Measurements from ENCODE around the gene GALNT2.
A peak's percentile ranks its signal among the peaks of the same experiment; 100 is the strongest.

GALNT2 gene

DNA sequence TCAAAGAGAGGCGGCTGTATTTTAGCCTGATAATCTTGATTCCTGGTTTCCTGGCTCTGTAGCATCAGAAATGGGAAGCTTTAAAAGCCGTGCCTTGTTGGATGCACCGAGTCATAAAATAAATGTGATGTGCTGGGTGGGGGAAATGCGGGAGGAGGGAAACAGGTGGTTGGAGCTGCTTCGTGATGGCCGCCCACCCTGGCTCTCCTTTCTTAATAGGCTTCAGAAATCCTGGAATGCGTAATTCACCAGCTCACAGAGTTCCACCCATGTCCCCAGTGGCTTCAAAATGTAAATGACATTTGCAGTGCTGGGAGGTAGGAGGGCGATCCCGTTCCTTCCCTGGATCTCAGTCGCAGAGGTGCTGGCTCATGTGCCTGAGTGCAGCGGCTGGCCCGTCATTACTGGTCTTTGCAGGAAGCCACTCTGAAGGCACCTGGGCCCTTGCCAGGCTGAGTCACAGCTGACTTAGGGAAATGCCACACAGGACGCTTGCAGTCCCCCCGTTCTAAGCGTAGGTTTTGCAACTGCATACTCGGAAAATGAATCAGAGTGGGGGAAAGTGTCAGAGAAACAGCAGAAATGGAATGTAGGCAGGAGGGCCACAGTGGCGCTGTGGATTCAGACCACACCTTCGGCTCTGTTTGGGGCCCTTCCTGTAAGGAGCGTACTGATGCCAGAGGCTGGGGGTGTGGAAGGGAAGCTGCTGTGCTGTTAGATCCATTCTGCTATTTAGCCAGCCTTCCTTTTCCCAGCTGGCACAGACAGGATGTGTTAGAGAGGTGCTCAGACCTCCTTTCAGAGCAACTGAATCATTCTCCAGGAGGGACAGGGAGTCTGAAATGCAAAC lies 37.6 kb downstream of the GALNT2 start:
- H3K27me3 Mint-ChIP-seq = no peaks in the 10 kb centered on the region
- no peaks in the 10 kb centered on the region for H3K9me3 Mint-ChIP-seq
- H3K4me1 Mint-ChIP-seq (ENCODE audit: low read depth) = peaks cover 85% of the 10 kb centered on the region
- H3K4me3 Mint-ChIP-seq = peak overlapping the region; percentile 69
- peak overlapping the region; percentile 95 for H3K27ac Mint-ChIP-seq
- peaks cover 13% of the 10 kb centered on the region for H3K36me3 Mint-ChIP-seq (ENCODE audit: low read depth)

DNA sequence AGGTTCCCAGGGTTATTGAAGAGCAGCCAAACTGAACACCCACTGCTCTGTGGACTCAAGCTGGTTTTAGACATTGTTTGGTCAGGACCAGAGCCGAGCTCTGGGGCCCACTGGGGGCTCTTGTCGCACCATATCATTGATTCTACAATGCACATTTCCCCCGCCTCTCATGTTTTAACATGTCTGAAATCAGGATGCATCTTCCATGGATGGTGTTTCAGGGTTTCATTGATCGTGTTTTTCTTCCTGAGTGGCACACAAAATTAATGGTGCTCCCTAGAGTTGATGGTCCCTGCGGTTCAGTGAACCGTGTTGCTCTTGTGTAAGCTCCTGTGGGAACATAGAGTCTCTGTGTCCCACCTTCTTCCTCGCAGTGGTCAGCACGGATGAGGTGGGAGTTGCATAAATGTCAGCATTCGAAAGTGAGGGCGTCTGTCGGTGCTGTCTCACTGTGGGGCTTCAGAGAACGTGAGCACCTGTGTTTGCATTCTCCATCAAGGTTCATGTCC lies 38.3 kb downstream of the GALNT2 start:
- Mint-ChIP-seq H3K27ac (peak overlapping the region; percentile 95), H3K27me3 (no peaks in the 10 kb centered on the region), H3K4me1 (ENCODE audit: low read depth) (peaks cover 92% of the 10 kb centered on the region), H3K9me3 (no peaks in the 10 kb centered on the region), H3K36me3 (ENCODE audit: low read depth) (peaks cover 13% of the 10 kb centered on the region), H3K4me3 (peak overlapping the region; percentile 69)

DNA sequence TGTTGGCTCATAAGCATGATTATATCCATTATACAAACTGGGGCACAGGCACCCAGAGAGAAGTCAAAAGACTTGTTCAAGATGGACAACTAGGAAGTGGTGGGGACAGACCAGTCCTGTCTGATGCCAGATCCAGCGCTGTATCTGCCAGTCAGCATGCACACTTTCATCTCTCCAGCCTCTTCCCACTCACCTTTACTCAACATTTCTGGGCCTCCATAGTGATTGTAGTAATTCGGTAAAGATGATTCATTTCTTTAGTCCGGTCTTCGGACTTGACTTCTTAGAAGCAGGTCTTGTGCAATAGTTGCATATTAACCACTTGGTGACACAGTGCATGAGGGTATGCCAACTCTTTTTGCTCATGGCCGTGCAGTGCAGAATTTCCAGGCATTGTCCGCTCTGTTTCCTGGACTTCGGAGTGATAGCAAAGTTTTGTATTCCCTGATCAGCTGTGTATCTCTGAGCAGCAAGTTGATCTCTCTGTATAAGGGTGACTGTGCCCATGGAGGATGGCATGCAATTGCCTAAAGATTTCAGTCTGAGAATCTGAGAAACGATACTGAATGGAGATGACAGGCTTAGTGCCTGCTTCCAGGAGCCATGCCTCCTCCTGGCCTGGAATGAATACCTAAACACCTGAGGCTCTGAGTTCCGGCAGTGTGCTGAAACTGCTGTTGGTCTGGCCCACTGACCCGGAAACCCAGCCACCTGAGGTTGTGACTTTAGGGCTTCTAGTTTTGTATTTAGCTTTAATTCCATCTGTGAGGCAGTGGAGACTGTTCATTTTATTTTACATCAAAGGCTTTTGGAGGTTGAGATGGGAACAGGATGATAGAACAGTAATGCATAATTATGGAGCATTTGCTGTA lies 39.0 kb downstream of the GALNT2 start:
- H3K4me3 Mint-ChIP-seq = peak overlapping the region; percentile 69
- peaks cover 13% of the 10 kb centered on the region for H3K36me3 Mint-ChIP-seq (ENCODE audit: low read depth)
- peaks cover 99% of the 10 kb centered on the region for H3K4me1 Mint-ChIP-seq (ENCODE audit: low read depth)
- H3K27ac Mint-ChIP-seq = peak overlapping the region; percentile 95
- H3K9me3 Mint-ChIP-seq = no peaks in the 10 kb centered on the region
- H3K27me3 Mint-ChIP-seq = no peaks in the 10 kb centered on the region

DNA sequence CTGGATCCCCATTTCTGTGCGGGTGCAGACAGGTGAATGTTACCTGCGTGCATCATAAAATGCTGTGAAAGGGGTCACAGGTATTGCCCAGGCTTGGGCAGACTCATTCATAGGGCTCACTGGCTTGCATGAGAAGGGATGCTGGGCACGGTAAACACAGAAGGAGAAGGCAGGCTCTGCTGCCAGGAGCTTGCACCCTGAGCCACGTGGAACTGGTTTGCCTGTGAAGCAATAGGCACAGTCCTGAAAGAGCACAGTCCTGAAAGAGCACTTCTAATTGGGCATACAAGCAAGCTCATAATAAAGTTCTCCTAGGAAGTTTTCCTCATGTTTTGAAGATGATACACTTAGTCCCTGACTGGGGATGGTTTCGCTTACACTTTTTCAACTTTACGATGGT lies 40.9 kb downstream of the GALNT2 start:
- H3K27me3 Mint-ChIP-seq = no peaks in the 10 kb centered on the region
- H3K36me3 Mint-ChIP-seq (ENCODE audit: low read depth) = peaks cover 13% of the 10 kb centered on the region
- H3K4me3 Mint-ChIP-seq = no peak overlapping the region
- H3K27ac Mint-ChIP-seq = peak overlapping the region; percentile 81
- no peaks in the 10 kb centered on the region for H3K9me3 Mint-ChIP-seq
- peaks cover 98% of the 10 kb centered on the region for H3K4me1 Mint-ChIP-seq (ENCODE audit: low read depth)

DNA sequence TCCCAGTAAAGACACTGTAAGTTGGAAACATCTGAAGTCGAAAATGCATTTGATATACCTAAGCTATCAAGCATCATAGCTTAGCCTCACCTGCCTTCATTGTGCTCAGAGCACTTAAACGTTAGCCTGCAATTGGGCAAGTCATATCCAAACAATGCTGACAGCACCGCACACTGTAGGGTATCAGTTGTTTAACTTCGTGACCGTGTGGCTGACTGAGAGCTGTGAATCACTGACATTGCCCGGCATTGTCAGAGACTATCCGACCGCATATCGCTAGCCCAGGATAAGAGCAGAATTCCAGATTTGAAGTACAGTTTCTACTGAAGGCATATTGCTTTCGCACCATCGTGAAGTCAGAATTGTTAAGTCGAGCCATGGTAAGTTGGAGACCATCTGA lies 41.5 kb downstream of the GALNT2 start:
- Mint-ChIP-seq H3K27ac (peak overlapping the region; percentile 81), H3K4me3 (no peak overlapping the region), H3K9me3 (no peaks in the 10 kb centered on the region), H3K36me3 (ENCODE audit: low read depth) (peaks cover 19% of the 10 kb centered on the region), H3K4me1 (ENCODE audit: low read depth) (peaks cover 98% of the 10 kb centered on the region), H3K27me3 (no peaks in the 10 kb centered on the region)

DNA sequence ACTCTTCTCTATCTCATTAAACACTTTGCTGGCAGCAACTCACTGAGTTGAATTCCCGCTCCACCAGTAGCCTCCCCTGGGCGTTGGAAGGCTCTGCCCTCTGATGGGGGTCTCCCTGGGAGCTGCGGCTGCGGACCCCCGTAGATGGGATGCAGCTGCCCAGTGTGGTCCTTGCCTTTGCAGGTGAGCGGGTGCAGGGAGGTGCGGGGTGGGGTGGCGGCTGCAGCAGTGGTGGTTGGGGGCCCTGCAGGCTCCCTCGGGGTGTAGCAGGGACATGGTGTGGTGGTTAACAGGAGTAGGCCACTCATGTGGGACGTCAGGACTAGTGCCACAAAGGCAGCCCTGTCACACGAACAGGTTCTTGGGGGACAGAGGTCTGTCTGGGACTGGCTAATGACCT lies 42.0 kb downstream of the GALNT2 start:
- H3K27ac Mint-ChIP-seq = peak overlapping the region; percentile 91
- H3K36me3 Mint-ChIP-seq (ENCODE audit: low read depth) = peaks cover 24% of the 10 kb centered on the region
- peak overlapping the region; percentile 49 for H3K4me3 Mint-ChIP-seq
- H3K4me1 Mint-ChIP-seq (ENCODE audit: low read depth) = peaks cover 95% of the 10 kb centered on the region
- H3K27me3 Mint-ChIP-seq = no peaks in the 10 kb centered on the region
- H3K9me3 Mint-ChIP-seq = no peaks in the 10 kb centered on the region

DNA sequence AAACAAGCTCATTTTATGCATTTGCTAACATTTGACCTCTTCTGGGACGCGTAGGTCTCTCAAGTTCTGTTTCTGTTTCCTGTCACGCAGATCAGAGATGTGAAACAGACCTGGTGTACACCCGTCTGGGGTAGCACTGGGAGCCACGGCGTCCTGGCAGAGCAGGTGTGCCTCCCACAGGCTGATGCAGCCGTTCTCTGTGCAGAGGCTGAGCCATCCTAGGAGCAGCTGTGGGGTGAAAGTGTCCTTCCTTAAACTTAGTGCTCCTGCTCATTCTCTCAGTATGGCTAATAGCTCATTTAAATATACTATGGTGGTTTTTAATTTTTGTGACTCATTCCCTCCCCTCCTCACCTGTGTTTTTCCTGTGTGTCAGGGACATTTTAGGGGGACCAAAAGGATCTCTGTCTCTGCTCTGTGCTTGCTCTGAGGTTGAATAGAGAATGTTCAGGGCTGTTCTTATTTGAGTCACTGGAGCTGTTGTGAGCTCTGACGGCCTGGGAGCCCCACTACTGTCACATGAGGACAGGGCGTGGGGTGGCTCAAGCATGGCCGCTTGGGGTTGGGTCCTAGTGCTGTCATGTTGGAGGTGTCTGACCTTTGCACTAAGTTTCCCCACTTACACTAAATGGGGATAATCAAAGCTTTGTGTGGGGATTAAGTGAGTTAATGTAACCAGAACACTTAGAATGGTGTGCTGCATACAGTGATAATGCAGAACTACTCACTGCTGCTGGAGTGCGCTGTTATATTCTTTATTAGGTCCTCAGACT lies 43.0 kb downstream of the GALNT2 start:
- H3K4me1 Mint-ChIP-seq (ENCODE audit: low read depth) = peaks cover 84% of the 10 kb centered on the region
- peak overlapping the region; percentile 91 for H3K27ac Mint-ChIP-seq
- no peaks in the 10 kb centered on the region for H3K27me3 Mint-ChIP-seq
- H3K4me3 Mint-ChIP-seq = peak overlapping the region; percentile 49
- peaks cover 32% of the 10 kb centered on the region for H3K36me3 Mint-ChIP-seq (ENCODE audit: low read depth)
- H3K9me3 Mint-ChIP-seq = no peaks in the 10 kb centered on the region

DNA sequence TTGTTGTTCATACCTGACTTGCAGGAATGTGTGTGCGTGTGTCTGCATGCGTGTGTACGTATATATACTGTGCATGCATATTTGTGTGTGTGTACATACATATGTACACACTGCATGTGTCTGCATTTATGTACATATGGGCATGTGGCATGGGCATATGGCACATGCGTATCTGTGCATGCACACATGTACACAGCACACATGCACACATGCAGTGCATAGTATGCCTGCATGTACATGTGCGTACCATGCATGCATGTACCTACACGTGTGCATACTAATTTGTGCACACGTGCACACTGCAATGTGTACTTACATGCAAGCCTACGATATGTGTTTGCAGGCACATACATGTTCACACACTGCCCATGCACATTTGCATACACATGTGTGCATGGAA lies 43.9 kb downstream of the GALNT2 start:
- Mint-ChIP-seq H3K4me1 (ENCODE audit: low read depth) (peaks cover 79% of the 10 kb centered on the region), H3K36me3 (ENCODE audit: low read depth) (peaks cover 37% of the 10 kb centered on the region), H3K4me3 (peak overlapping the region; percentile 49), H3K9me3 (no peaks in the 10 kb centered on the region), H3K27me3 (no peaks in the 10 kb centered on the region), H3K27ac (peak overlapping the region; percentile 91)

DNA sequence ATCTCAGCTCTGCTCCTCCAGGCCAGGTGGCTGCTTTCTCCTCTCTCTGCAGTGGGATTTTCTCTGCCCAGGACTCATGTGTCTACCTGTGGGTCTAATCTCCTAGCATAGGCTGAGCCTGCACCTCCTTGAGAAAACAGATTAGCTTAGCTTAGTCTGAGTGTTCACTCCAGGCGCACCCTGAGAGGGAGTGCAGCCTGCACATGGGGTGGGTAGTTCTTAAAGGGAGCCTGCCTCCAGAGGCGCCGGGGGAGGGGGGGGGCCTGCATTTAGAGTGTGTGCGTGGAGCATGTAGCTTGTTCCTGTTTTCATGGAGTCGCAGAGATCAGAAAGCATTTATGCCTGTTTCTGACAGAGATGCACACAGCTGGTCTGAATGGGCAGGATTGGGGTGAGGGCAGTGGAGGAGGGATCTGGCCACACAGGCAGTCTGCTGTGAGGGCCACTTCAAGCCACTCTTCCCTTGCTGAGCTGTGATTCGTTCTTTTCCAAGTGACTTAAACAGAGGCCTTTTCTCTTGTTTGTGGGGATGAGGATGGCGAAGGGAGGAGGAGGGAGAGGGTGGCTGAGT lies 45.2 kb downstream of the GALNT2 start:
- no peaks in the 10 kb centered on the region for H3K9me3 Mint-ChIP-seq
- H3K27me3 Mint-ChIP-seq = no peaks in the 10 kb centered on the region
- H3K36me3 Mint-ChIP-seq (ENCODE audit: low read depth) = peaks cover 47% of the 10 kb centered on the region
- peaks cover 77% of the 10 kb centered on the region for H3K4me1 Mint-ChIP-seq (ENCODE audit: low read depth)
- H3K27ac Mint-ChIP-seq = peak overlapping the region; percentile 59
- H3K4me3 Mint-ChIP-seq = no peak overlapping the region

DNA sequence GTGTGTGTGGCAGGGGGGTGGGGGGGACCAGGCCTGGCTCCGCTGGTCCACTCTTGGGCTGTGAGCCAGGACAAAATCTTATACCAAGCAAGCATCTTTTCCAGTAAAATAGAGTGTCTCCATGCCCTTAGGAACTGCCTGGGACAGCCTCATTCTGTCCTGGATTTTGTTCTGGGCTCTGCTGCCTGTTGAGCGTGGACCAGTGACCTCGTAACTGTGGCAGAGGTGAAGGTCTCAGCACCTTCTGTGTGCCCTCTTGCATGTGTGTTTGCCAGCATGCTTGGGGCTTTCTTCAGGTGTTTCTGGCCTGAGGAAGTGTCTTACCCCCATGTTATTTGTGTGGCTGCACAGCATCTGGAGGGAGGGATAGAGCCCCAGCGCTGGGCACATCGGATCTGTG lies 45.7 kb downstream of the GALNT2 start:
- peaks cover 43% of the 10 kb centered on the region for H3K36me3 Mint-ChIP-seq (ENCODE audit: low read depth)
- H3K27ac Mint-ChIP-seq = peak overlapping the region; percentile 21
- H3K9me3 Mint-ChIP-seq = no peaks in the 10 kb centered on the region
- H3K27me3 Mint-ChIP-seq = no peaks in the 10 kb centered on the region
- H3K4me3 Mint-ChIP-seq = no peak overlapping the region
- H3K4me1 Mint-ChIP-seq (ENCODE audit: low read depth) = peaks cover 77% of the 10 kb centered on the region

DNA sequence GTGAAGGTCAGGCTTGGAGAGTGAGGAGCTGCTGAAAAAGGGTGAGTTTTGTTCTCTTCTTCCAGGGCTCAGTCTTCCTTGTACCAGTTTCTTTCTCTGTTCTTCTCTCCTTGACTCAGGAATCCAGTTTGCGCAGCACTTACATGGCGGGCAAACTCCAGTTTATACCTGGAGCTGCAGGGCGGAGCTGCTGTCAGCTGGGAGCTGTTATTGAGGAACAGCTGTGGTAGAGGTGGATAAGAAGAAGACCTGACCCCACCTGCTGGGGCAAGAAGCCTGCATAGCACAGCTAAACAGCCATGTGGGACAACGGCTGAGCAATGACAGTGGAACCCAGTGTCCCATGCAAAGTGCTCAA lies 46.2 kb downstream of the GALNT2 start:
- Mint-ChIP-seq H3K4me3 (peak overlapping the region; percentile 9), H3K36me3 (ENCODE audit: low read depth) (peaks cover 42% of the 10 kb centered on the region), H3K27ac (peak overlapping the region; percentile 21), H3K9me3 (no peaks in the 10 kb centered on the region), H3K27me3 (no peaks in the 10 kb centered on the region), H3K4me1 (ENCODE audit: low read depth) (peaks cover 77% of the 10 kb centered on the region)

DNA sequence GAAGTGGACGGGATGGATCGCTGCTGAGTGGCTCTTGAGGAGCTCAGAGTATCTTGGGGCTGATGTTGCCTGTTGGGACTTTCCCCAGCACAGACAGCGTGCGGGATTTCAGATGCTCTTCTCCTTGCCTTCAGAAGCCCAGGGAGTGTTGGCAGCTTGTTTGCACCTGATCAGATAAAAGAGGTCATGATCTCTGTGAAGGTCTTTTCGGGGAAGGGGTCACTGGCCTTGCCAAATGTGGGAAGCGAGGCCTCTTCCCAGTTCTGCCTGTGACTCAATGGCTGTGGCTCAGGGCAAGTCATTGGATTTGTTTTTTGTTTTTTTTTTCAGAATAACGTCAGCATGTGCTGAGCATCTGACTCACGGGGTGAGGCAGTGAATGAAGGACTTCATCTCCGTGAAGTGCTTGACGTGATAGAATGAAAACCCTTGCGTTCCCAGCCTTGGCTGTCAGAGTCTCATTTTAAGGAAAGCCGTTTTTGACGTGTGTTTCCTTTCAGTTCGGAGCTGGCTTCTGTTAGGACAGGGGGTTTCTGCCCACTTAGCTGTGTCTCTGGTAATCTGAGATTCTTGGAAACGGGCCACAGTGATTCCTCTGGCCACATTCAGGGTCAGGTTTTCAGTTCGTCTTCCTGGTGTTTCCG lies 46.7 kb downstream of the GALNT2 start:
- Mint-ChIP-seq H3K36me3 (ENCODE audit: low read depth) (peaks cover 43% of the 10 kb centered on the region), H3K27me3 (no peaks in the 10 kb centered on the region), H3K9me3 (no peaks in the 10 kb centered on the region), H3K27ac (no peak overlapping the region), H3K4me3 (peak overlapping the region; percentile 9), H3K4me1 (ENCODE audit: low read depth) (peaks cover 77% of the 10 kb centered on the region)

DNA sequence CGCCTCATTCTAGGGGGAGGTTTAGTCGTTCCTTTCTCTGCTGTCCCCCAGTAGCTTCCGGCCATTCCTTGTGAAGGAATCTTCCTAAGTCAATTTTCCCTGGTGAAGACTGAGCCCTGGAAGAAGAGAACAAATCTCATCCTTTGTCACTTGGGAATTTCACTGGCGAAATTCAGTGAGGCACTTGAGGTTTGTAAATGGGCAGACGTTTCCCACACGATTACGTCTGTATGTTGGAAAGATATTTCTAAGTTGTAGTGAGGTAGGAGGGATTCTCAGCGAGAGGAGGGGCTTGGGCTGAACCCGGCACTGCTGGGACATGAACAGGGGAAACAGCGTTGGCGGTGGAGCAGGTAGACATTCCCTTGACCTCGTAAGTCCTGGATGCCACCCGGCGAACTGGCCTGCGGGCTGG lies 47.2 kb downstream of the GALNT2 start:
- Mint-ChIP-seq H3K27me3 (no peaks in the 10 kb centered on the region), H3K4me3 (no peak overlapping the region), H3K9me3 (no peaks in the 10 kb centered on the region), H3K27ac (no peak overlapping the region), H3K36me3 (ENCODE audit: low read depth) (peaks cover 42% of the 10 kb centered on the region), H3K4me1 (ENCODE audit: low read depth) (peaks cover 77% of the 10 kb centered on the region)

DNA sequence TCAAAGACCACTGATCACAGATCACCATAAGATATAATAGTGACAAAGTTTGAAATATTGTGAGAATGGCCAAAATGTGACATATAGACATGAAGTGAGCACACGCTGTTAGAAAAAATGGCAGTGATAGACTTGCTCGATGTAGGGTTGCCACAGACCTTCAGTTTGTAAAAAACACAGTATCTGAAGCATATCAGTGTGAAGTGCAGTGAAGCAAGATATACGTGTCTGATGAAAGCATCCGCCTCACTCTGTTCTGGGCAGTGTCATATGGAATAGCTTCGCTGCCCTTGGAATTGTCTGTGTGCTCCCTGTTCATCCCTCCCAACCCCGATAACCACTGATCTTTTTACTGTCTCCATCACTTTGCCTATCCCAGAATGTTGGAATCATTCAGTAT lies 50.7 kb downstream of the GALNT2 start:
- Mint-ChIP-seq H3K4me3 (no peak overlapping the region), H3K27ac (peak overlapping the region; percentile 0), H3K9me3 (no peaks in the 10 kb centered on the region), H3K36me3 (ENCODE audit: low read depth) (peaks cover 62% of the 10 kb centered on the region), H3K27me3 (no peaks in the 10 kb centered on the region), H3K4me1 (ENCODE audit: low read depth) (peaks cover 76% of the 10 kb centered on the region)
